Astrocyte of the spinal cord (primary cell): Measurements from ENCODE around the gene GUCY2F.

Experiments used
- DNase-seq: peaks from one replicate; pipeline ENCODE4 v3.0.0; 2011; ENCODE audit warnings: low read depth, low spot score
- H3K4me3 ChIP-seq: 2 replicates; pipeline ENCODE4 v1.5.1; 2011; ENCODE audit warnings: low read depth, mild to moderate bottlenecking, low read length, moderate library complexity
- CTCF ChIP-seq: IDR thresholded peaks from 2 replicates; pipeline ENCODE4 v1.5.1; 2012; ENCODE audit warnings: low read depth, mild to moderate bottlenecking, low read length, inconsistent platforms
- in situ Hi-C: cut with HindIII; loops from 2 replicates; pipeline ENCODE4 v1.10.0; 2017; ENCODE audit warnings: low sequenced_read_pairs

The GUCY2F gene

DNA sequence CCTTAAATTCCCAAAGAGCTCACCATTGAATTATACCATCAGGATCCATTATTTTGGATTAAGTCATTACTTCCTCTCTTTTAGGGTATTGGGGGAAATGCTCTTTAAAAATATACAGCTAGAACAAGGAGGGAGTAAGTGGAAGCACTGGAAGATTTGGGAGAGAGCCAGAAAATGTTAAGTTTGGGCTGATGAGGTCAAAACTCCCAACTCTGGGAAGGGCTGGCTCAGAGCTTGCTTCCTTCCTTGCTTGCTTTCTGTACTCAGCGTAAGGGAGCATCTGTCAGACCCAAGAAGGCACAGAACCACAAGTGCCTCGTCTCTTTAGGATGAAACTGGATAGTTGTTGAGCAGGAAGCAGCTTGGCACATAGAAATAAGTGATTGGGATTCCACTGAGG is 138.2 kb downstream of the GUCY2F start:
- no peak for DNase-seq
- H3K4me3 ChIP-seq, result no peak overlapping the region
- in situ Hi-C loops, result no loop called here
- no peak for TF ChIP-seq CTCF

DNA sequence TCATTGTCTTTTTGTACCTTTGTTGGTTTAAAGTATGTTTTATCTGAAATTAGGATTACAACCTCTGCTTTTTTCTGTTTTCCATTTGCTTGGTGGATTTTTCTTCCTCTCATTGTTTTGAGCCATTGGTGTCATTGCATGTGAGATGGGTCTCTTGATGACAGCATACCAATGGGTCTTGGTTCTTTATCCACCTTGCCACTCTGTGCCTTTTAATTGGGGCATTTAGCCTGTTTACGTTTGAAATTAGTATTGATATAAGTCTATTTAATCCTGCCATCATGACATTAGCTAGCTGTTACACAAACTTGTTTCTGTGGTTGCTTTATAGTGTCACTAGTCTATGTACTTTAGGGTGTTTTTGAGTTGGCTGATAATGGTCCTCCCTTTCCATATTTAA is 145.7 kb downstream of the GUCY2F start:
- in situ Hi-C loops, result no loop called here
- DNase-seq, result no peak
- no peak overlapping the region for H3K4me3 ChIP-seq
- no peak for TF ChIP-seq CTCF

DNA sequence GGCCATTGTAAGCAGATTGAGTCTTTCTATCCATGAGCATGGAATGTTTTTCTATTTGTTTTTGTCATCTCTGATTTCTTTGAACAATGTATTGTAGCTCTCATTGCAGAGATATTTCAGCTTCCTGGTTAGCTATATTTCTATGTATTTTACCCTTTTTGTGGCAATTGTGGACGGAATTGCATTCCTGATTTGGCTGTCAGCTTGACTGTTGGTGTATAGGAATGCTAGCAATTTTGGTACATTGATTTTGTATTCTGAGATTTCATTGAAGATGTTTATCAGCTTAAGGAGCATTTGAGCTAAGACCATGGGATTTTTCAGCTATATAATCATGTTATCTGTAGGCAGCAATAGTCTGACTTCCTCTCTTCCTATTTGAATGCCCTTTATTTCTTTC is 154.6 kb downstream of the GUCY2F start:
- H3K4me3 ChIP-seq, result no peak overlapping the region
- DNase-seq, result peak; percentile 55
- no peak for TF ChIP-seq CTCF
- in situ Hi-C loops, result no loop called here
